DND-41 (cell line): ENCODE measurements around the gene RRP8.

ENCODE experiments used
- ATAC-seq: fragments of 200-7000 bp; cut with Tn5 transposase; 3 replicates; pipeline ENCODE4 v1.9.1; 2021; ENCODE audit warnings: low read depth; ENCODE audit not compliant: insufficient read depth
- DNase-seq: peaks from one replicate; pipeline ENCODE4 v3.0.0-alpha.2; 2020
- H2AFZ ChIP-seq: 2 replicates; pipeline ENCODE4 v1.6.0; 2012; ENCODE audit warnings: low read depth, low read length
- H3K27ac ChIP-seq: 2 replicates; pipeline ENCODE4 v1.5.1; 2012; ENCODE audit warnings: low read length, inconsistent platforms
- H3K27me3 ChIP-seq: fragments of 200-600 bp; sonication (generic); 2 replicates; pipeline ENCODE4 v1.6.0; 2012; ENCODE audit warnings: low read length, mild to moderate bottlenecking, inconsistent platforms; ENCODE audit not compliant: insufficient read depth, poor library complexity
- H3K36me3 ChIP-seq: 2 replicates; pipeline ENCODE4 v1.5.1; 2012; ENCODE audit warnings: low read length, inconsistent platforms; ENCODE audit not compliant: insufficient read depth
- H3K4me1 ChIP-seq: 2 replicates; pipeline ENCODE4 v1.5.1; 2012; ENCODE audit warnings: mild to moderate bottlenecking, low read length; ENCODE audit not compliant: insufficient read depth
- H3K4me2 ChIP-seq: 2 replicates; pipeline ENCODE4 v1.6.0; 2012; ENCODE audit warnings: mild to moderate bottlenecking, moderate library complexity, low read length, inconsistent platforms; ENCODE audit not compliant: insufficient read depth
- H3K4me3 ChIP-seq, 2 experiments: fragments of 200-600 bp in 1 of 2; shearing (Covaris generic) in 1 of 2; 2 replicates each; pipeline ENCODE4 v1.5.1; 2012 to 2016; ENCODE audit warnings: inconsistent platforms in 2 of 2, low read length in 2 of 2, mild to moderate bottlenecking in 2 of 2, low read depth in 1 of 2, moderate library complexity in 1 of 2
- H3K79me2 ChIP-seq: 2 replicates; pipeline ENCODE4 v1.6.0; 2012; ENCODE audit warnings: low read length, inconsistent platforms; ENCODE audit not compliant: insufficient read depth
- H3K9ac ChIP-seq: 2 replicates; pipeline ENCODE4 v1.6.0; 2012; ENCODE audit warnings: low read depth, mild to moderate bottlenecking, inconsistent platforms, low read length, moderate library complexity
- H3K9me3 ChIP-seq: 2 replicates; pipeline ENCODE4 v1.5.1; 2012; ENCODE audit warnings: low read length, moderate library complexity, mild to moderate bottlenecking, inconsistent platforms; ENCODE audit not compliant: insufficient read depth, severe bottlenecking
- H4K20me1 ChIP-seq: 2 replicates; pipeline ENCODE4 v1.6.0; 2012; ENCODE audit warnings: low read length; ENCODE audit not compliant: insufficient read depth
- EZH2 ChIP-seq: IDR thresholded peaks from 3 replicates; pipeline ENCODE4 v1.6.1; 2012; ENCODE audit warnings: borderline replicate concordance, low read depth, mild to moderate bottlenecking, moderate library complexity, low read length, inconsistent platforms; ENCODE audit not compliant: severe bottlenecking
- TF ChIP-seq, protein P1 (sequence below): IDR thresholded peaks from 2 replicates; pipeline ENCODE4 v1.5.1; 2012; ENCODE audit warnings: borderline replicate concordance, low read length, moderate library complexity, mild to moderate bottlenecking; ENCODE audit not compliant: poor library complexity, severe bottlenecking; ENCODE audit errors: extremely low read depth

Gene RRP8

DNA sequence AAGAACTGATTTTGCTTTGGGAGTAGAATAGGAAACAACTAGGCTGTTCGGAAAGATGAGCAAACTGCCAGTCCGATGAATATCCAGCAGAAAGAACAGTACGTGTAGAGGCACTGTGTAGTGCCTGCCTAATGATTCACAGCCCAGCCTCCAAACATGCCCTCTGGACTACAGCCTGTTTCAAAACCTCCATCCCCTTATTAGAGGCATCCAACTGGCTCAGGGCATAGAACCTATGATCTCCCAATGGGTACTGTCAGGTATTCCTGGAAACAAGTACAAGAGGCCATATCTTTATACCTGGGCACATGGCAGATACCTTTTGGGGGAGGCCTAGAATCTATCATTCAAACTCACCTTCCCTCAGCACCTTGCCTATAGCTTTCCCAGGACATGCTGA is 4.9 kb downstream of the RRP8 start:
- Histone ChIP-seq H2AFZ (no peak overlapping the region), H4K20me1 (peaks cover 36% of the 10 kb centered on the region; the same call in 1 of the 2 replicates), H3K36me3 (peaks cover 78% of the 10 kb centered on the region), H3K4me3 (no peak overlapping the region), H3K79me2 (peaks cover 55% of the 10 kb centered on the region), H3K9me3 (no peaks in the 10 kb centered on the region), H3K27me3 (no peaks in the 10 kb centered on the region), H3K4me1 (peaks cover 26% of the 10 kb centered on the region), H3K4me2 (no peak overlapping the region), H3K27ac (no peak overlapping the region), H3K9ac (no peak overlapping the region)
- ATAC-seq (no peak), DNase-seq (no peak)
- TF ChIP-seq EZH2, result no peak
- TF ChIP-seq, protein P1, sequence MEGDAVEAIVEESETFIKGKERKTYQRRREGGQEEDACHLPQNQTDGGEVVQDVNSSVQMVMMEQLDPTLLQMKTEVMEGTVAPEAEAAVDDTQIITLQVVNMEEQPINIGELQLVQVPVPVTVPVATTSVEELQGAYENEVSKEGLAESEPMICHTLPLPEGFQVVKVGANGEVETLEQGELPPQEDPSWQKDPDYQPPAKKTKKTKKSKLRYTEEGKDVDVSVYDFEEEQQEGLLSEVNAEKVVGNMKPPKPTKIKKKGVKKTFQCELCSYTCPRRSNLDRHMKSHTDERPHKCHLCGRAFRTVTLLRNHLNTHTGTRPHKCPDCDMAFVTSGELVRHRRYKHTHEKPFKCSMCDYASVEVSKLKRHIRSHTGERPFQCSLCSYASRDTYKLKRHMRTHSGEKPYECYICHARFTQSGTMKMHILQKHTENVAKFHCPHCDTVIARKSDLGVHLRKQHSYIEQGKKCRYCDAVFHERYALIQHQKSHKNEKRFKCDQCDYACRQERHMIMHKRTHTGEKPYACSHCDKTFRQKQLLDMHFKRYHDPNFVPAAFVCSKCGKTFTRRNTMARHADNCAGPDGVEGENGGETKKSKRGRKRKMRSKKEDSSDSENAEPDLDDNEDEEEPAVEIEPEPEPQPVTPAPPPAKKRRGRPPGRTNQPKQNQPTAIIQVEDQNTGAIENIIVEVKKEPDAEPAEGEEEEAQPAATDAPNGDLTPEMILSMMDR, result no peak

DNA sequence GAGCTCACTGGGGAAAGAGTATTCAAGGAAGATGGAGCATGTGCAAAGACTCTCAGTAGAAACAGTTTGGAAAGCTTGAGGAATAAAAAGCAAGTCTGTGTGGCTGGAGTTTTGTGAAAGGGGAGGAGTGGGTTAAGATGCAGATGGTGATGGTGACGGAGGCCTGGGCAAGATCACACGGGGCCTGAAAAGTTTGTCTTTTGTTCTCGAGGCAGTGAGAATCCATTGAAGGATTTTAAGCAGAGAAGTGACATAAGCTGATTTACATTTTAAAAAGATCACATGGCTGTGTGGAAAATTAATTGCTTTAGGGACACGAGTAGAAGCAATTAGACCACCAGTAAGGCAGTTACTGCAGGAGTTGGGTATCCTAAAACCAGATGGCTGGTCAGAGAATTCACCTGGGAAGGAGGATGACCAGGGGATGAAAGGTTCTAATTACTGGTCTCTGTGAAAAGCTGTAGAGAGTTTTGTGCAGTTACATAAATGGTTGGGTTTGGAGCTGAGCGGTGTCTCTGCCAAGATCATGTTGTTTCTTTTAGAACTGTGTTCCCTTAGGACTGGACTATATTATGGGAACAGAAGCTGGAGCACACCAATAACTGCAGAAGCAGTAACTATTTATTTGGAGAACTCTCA is 7.1 kb downstream of the RRP8 start:
- Histone ChIP-seq H3K79me2 (peaks cover 33% of the 10 kb centered on the region), H4K20me1 (peaks cover 26% of the 10 kb centered on the region; the same call in 1 of the 2 replicates), H3K4me2 (no peak overlapping the region), H3K36me3 (peaks cover 73% of the 10 kb centered on the region), H3K27ac (no peak overlapping the region), H3K9ac (no peak overlapping the region), H3K9me3 (no peaks in the 10 kb centered on the region), H3K4me1 (peaks cover 11% of the 10 kb centered on the region; the same call in 1 of the 2 replicates), H2AFZ (no peak overlapping the region), H3K4me3 (no peak overlapping the region), H3K27me3 (no peaks in the 10 kb centered on the region)
- no peak for DNase-seq
- no peak for ATAC-seq
- TF ChIP-seq, protein P1, result no peak
- TF ChIP-seq EZH2, result no peak

DNA sequence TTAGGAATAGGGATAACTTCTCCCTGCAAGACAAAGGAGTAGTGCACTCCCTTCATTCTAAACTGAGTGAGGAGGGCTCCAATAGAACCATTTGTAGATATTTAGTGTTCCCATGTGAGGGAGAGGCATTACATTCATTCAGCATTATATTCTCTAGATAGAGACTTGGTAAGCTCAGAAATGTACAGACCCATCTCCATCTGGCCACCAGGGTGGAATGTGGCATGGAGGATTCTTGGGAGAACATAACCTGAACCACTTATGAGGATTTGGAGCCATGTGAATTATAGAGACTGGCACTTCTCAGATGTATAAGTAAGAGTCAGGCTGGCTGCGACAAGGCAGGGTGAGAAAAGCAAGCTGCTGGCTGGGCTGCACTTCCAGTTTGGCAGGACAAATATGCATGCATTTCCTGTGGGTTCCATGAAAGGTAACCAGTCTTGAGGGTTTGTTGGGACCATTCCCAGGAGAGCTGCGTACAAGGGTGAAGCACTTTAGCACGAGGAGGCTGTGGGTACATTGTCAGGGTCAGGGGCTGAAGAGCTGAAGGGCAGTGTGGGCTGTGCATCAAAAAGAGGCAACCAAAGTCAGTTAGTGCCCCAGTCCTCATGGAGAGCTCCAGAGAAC is 9.2 kb downstream of the RRP8 start:
- Histone ChIP-seq H3K36me3 (peaks cover 52% of the 10 kb centered on the region), H3K27me3 (no peaks in the 10 kb centered on the region), H3K79me2 (peaks cover 13% of the 10 kb centered on the region; the same call in 1 of the 2 replicates), H3K27ac (no peak overlapping the region), H3K9ac (no peak overlapping the region), H3K4me1 (no peaks in the 10 kb centered on the region), H3K9me3 (no peaks in the 10 kb centered on the region), H2AFZ (no peak overlapping the region), H4K20me1 (peaks cover 7% of the 10 kb centered on the region; the same call in 1 of the 2 replicates), H3K4me3 (no peak overlapping the region), H3K4me2 (no peak overlapping the region)
- DNase-seq, result no peak
- no peak for ATAC-seq
- TF ChIP-seq, protein P1, result no peak
- no peak for TF ChIP-seq EZH2

DNA sequence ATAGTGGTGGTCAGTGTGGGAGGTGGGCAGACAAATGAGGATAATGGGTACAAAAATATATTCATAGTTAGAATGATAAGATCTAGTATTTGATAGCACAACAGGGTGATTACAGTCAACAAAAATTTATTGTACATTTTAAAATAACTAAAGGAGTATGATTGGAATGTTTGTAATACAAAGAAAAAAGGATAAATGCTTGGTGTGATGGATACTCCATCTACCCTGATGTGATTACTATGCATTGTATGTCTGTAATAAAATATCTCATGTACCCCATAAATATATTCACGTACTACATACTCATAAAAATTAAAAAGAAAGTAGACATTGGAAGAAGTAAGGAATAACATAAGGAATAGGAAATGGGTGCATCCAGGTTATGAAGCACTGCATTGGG is 15.4 kb downstream of the RRP8 start:
- H3K27ac ChIP-seq, result no peak overlapping the region
- H3K79me2 ChIP-seq, result no peaks in the 10 kb centered on the region
- H2AFZ ChIP-seq, result no peak overlapping the region
- no peak overlapping the region for H3K4me2 ChIP-seq
- peaks cover 4% of the 10 kb centered on the region for H3K36me3 ChIP-seq
- no peak for ATAC-seq
- no peak overlapping the region for H3K4me3 ChIP-seq
- H3K4me1 ChIP-seq, result no peaks in the 10 kb centered on the region
- TF ChIP-seq EZH2, result no peak
- TF ChIP-seq, protein P1, result no peak
- no peak overlapping the region for H3K9ac ChIP-seq
- DNase-seq, result no peak
- H3K9me3 ChIP-seq, result peaks cover 9% of the 10 kb centered on the region
- no peaks in the 10 kb centered on the region for H4K20me1 ChIP-seq
- no peaks in the 10 kb centered on the region for H3K27me3 ChIP-seq
